Activated CD8-positive, alpha-beta T cell treated with anti-CD3 and anti-CD28 coated beads for 36 hours (primary cell): ENCODE results near the gene MLXIP. TPM values are rescaled to one million over a fixed set of nuclear protein-coding genes. Genes with fewer than 3 reads are reported as not detected.

Experiments
- ATAC-seq: fragments of 200-7000 bp; cut with Tn5 transposase; one replicate; pipeline ENCODE4 v1.10.0; 2021; ENCODE audit warnings: mild to moderate bottlenecking, moderate library complexity
- CTCF ChIA-PET: fragments of 350-600 bp; sonication (Branson Sonifier 250); formaldehyde crosslinking; loops from one replicate; lab custom pipeline; 2021; ENCODE audit warnings: antibody characterized with exemption; lab: Charles Lee
- POLR2A ChIA-PET: fragments of 350-600 bp; sonication (Branson Sonifier 250); formaldehyde crosslinking; loops from one replicate; lab custom pipeline; 2021; ENCODE audit warnings: antibody characterized with exemption; lab: Charles Lee
- DNase-seq: peaks from one replicate; pipeline ENCODE4 v3.0.0-alpha.2; 2020
- H3K27ac Mint-ChIP-seq: one replicate; pipeline ENCODE4 v1.8.0; 2021; ENCODE audit warnings: mild to moderate bottlenecking, mixed read lengths
- H3K27me3 Mint-ChIP-seq: one replicate; pipeline ENCODE4 v1.8.0; 2021; ENCODE audit warnings: mixed read lengths
- H3K36me3 Mint-ChIP-seq: one replicate; pipeline ENCODE4 v1.8.0; 2021; ENCODE audit warnings: low read depth, mixed read lengths
- H3K4me1 Mint-ChIP-seq: one replicate; pipeline ENCODE4 v1.8.0; 2021; ENCODE audit warnings: low read depth, mixed read lengths
- H3K4me3 Mint-ChIP-seq: one replicate; pipeline ENCODE4 v1.8.0; 2021; ENCODE audit warnings: mild to moderate bottlenecking, moderate library complexity, mixed read lengths
- H3K9me3 Mint-ChIP-seq: one replicate; pipeline ENCODE4 v1.8.0; 2021; ENCODE audit warnings: mixed read lengths
- intact Hi-C: fragments of 100-400 bp; cut with micrococcal nuclease; formaldehyde crosslinking; loops from one replicate; pipeline ENCODE4 v1.10.0; 2022
- total RNA-seq, 2 experiments: library from RNA; stranded (reverse); gene quantifications; one replicate each; pipeline ENCODE4 v1.2.3, GENCODE V29; 2021
- TF ChIP-seq, protein P1 (sequence below): fragments of 200-600 bp; IDR thresholded peaks from one replicate; pipeline ENCODE4 v1.8.0; 2022; ENCODE audit warnings: antibody characterized with exemption, mild to moderate bottlenecking

The MLXIP gene
- total RNA-seq, 2 experiments from 2014 or later, result 26.0 to 28.7 TPM

DNA sequence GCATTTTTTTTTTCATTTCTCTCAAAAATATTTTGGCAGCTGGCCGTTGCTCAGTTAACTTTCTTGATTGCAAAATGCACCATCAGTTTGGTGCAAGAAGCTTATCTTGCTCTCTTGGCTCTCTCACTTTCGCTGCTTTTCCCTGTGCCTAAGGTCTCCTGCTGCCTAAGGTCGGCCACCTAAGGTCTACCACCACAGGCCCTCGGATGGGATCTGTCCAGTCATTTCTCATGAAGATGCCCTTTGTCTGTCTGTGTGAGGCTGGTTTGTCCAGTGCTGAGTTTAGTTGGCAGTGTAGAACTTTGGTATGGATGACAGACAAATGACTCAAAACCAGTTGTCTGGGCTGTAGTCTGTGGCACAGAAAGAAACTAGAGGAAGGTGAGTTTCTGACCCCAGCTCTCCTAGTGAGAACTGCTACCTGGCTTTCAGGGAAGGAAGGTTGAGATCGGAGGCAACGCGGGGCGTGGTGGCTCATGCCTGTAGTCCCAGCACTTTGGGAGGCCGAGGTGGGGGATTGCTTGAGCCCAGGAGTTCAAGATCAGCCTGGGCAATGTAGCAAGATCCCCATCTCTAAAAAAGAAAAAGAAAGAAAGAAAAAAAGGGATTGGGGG, 2.6 kb downstream of the MLXIP start:
- Mint-ChIP-seq H3K4me3 (peak overlapping the region; percentile 78), H3K27ac (peak overlapping the region; percentile 79), H3K36me3 (peaks cover 31% of the 10 kb centered on the region), H3K4me1 (peaks cover 58% of the 10 kb centered on the region), H3K27me3 (no peaks in the 10 kb centered on the region), H3K9me3 (no peaks in the 10 kb centered on the region)
- POLR2A ChIA-PET, result interaction anchor here (0.8 to 2.4 kb wide), 10 partner anchors 10 to 45 kb away, joined by 3 to 12 read pairs (median 4); no protein-coding TSS in a partner anchor
- CTCF ChIA-PET, result interaction anchor here (0.7 to 3.9 kb wide), 8 partner anchors 8 to 288 kb away, joined by 3 to 42 read pairs (median 4); no protein-coding TSS in a partner anchor
- peak; percentile 12 for ATAC-seq
- TF ChIP-seq, protein P1, sequence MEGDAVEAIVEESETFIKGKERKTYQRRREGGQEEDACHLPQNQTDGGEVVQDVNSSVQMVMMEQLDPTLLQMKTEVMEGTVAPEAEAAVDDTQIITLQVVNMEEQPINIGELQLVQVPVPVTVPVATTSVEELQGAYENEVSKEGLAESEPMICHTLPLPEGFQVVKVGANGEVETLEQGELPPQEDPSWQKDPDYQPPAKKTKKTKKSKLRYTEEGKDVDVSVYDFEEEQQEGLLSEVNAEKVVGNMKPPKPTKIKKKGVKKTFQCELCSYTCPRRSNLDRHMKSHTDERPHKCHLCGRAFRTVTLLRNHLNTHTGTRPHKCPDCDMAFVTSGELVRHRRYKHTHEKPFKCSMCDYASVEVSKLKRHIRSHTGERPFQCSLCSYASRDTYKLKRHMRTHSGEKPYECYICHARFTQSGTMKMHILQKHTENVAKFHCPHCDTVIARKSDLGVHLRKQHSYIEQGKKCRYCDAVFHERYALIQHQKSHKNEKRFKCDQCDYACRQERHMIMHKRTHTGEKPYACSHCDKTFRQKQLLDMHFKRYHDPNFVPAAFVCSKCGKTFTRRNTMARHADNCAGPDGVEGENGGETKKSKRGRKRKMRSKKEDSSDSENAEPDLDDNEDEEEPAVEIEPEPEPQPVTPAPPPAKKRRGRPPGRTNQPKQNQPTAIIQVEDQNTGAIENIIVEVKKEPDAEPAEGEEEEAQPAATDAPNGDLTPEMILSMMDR, result no peak
- no peak for DNase-seq
- intact Hi-C loops, result loop anchor here (2.0 to 5.0 kb wide), 2 partner anchors 28 to 41 kb away; no protein-coding TSS in a partner anchor

DNA sequence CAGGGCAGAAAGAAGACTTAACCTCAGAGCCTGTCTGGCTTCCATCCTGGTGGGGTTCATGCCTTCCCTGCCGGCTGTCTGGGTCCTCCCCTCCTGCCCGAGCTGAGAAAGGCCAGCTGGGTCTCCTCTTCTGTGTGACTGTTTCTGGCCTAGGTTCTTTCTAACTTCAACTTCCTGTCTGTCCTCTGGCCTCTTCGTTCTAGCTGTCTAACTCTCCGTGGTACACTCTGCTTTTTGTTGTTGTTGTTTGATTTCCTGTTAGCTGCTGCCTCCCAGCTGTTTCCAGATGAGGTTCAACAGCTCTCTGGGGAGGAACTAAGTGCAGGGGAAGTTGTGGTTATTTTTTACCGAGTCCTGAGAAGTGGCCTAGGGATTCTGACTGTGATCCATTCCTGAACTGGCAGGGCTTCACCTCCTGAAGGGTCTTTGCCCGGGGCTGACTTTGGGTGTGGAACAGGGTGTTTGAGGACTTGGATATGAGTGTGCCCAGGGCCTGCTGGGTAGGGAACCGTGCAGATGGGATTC, 3.2 kb downstream of the MLXIP start:
- peak; percentile 10 for ATAC-seq
- CTCF ChIA-PET, result interaction anchor here (1.1 to 3.9 kb wide), 4 partner anchors 14 to 41 kb away, joined by 3 to 42 read pairs (median 10); no protein-coding TSS in a partner anchor
- Mint-ChIP-seq H3K4me1 (peaks cover 61% of the 10 kb centered on the region), H3K9me3 (no peaks in the 10 kb centered on the region), H3K36me3 (peaks cover 31% of the 10 kb centered on the region), H3K27ac (peak overlapping the region; percentile 79), H3K27me3 (no peaks in the 10 kb centered on the region), H3K4me3 (peak overlapping the region; percentile 78)
- intact Hi-C loops, result loop anchor here (2.0 to 5.0 kb wide), 2 partner anchors 27 to 41 kb away; no protein-coding TSS in a partner anchor
- DNase-seq, result no peak
- POLR2A ChIA-PET, result interaction anchor here (0.9 to 2.4 kb wide), 5 partner anchors 9 to 27 kb away, joined by 3 to 7 read pairs (median 4); no protein-coding TSS in a partner anchor
- TF ChIP-seq, protein P1, result no peak

DNA sequence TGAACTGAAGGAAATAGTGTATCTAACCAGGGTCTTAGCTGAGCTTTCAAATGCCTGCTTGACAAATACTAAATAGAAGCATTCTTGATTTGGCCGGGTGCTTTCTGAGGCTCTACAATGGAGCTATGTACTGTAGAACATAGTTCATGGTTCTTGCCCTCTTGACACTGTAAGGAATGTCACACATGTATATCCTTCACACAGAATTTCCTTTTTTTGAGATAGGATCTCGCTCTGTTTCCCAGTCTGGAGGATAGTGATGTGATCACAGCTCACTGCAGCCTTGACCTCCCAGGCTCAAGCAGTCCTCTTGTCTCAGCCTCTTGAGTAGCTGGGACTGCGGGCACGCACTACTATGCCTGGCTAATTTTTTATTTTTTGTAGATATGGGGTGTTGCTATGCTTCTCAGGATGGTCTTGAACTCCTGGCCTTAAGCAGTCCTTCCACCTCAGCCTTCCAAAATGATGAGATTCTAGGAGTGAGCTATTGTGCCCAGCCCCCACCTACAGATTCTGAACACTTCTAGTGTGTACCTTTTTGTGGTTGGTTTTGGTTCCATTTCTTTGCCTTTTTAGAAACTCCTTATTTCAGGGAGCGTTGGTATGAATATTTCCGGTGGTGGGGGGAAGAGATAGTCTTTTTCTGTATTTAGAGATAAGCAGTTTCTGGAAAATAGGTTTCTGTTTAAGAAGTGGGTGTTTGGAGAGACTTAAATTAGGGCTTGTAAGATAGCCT, 4.2 kb downstream of the MLXIP start:
- TF ChIP-seq, protein P1, result no peak
- no peak for DNase-seq
- Mint-ChIP-seq H3K36me3 (peaks cover 36% of the 10 kb centered on the region), H3K27me3 (no peaks in the 10 kb centered on the region), H3K9me3 (no peaks in the 10 kb centered on the region), H3K4me3 (peak overlapping the region; percentile 78), H3K27ac (peak overlapping the region; percentile 79), H3K4me1 (peaks cover 69% of the 10 kb centered on the region)
- ChIA-PET POLR2A (interaction anchor here (0.9 to 1.6 kb wide), 6 partner anchors 10 to 26 kb away, joined by 3 to 5 read pairs (median 3); no protein-coding TSS in a partner anchor), CTCF (interaction anchor here (0.9 to 3.9 kb wide), 4 partner anchors 8 to 40 kb away, joined by 3 to 42 read pairs (median 4); no protein-coding TSS in a partner anchor)
- ATAC-seq, result no peak
- intact Hi-C loops, result loop anchor here (5.0 kb wide), 1 partner anchor 40 kb away; no protein-coding TSS in a partner anchor

DNA sequence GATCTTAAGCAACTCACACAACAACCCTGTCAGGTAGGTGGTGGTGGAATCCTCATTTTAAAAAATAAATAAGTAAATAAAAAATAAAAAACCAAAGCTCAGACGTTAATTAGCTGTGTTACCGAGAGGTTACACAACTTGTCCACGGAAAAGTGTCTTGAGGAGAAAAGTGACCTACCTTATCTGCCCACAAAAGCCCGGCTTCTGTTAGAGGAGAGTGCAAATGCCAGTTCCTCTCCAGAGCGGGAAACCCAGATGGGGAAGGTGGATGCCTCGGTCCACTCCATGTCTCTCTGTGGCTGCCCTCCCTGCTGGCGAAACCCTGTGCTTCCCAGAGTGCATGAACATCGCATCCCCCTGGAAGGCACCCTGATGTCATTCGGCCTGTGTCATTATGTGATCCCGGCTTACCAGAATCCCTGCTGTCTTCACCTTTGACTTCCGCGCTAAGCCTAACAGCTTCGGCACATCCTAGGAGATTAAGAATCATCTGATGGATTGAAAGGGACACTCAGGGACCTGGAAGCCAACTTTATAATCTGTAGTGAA, 6.4 kb downstream of the MLXIP start:
- TF ChIP-seq, protein P1, result no peak
- H3K4me3 Mint-ChIP-seq, result no peak overlapping the region
- no peaks in the 10 kb centered on the region for H3K27me3 Mint-ChIP-seq
- no peaks in the 10 kb centered on the region for H3K9me3 Mint-ChIP-seq
- peaks cover 78% of the 10 kb centered on the region for H3K4me1 Mint-ChIP-seq
- H3K27ac Mint-ChIP-seq, result peak overlapping the region; percentile 82
- intact Hi-C loops, result loop anchor here (5.0 kb wide), 1 partner anchor 37 kb away; no protein-coding TSS in a partner anchor
- ATAC-seq (no peak), DNase-seq (no peak)
- ChIA-PET POLR2A (interaction anchor here (5.8 kb wide), 1 partner anchor 13 kb away, joined by 53 read pairs; no protein-coding TSS in a partner anchor), CTCF (interaction anchor here (1.0 to 6.6 kb wide), 4 partner anchors 9 to 39 kb away, joined by 3 to 53 read pairs (median 7); no protein-coding TSS in a partner anchor)
- H3K36me3 Mint-ChIP-seq, result peaks cover 47% of the 10 kb centered on the region
